Stimulated activated CD8-positive, alpha-beta memory T cell treated with anti-CD3 and anti-CD28 coated beads, Interleukin-12 subunit alpha, Interleukin-12 subunit beta, amount 100 ng/mL, for 24 hours (primary cell): ENCODE data around the gene ACSL1.
"Not testable (repeated sequence)": the region's sequence is repeated elsewhere in the genome, so short reads cannot be mapped to it uniquely, and the experiment has no call there.

Source experiments
- DNase-seq: peaks from one replicate; pipeline ENCODE4 v3.0.0-alpha.2; 2020; ENCODE audit errors: extremely low read depth

Gene ACSL1

DNA sequence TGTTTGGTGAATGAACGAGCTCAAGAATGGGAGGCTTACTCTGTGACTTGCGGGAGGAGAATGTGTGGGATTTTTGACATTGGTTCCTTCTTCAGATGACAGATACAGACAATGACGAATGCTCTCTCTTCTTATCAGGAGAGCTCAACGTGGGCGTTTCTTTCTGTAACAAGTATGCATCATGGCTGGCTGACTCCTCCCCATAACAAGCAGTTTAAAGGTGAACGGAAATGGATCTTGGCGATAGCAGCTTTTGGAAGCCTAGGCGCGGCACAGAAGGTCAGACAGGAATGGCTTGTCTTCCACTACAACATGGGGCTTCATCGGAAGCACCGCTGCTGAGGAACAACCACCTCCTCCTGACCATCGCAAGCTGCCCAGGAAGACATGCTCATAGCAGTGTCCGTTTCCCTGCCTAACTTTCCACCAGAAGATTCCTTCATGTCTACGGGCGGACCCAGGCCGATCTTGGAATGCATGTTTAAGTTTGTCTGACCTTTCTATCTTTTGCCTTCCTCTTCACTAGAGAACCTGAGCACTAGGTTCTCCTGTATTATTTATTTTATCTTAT is 18.3 kb upstream of the ACSL1 start:
- no peak for DNase-seq

DNA sequence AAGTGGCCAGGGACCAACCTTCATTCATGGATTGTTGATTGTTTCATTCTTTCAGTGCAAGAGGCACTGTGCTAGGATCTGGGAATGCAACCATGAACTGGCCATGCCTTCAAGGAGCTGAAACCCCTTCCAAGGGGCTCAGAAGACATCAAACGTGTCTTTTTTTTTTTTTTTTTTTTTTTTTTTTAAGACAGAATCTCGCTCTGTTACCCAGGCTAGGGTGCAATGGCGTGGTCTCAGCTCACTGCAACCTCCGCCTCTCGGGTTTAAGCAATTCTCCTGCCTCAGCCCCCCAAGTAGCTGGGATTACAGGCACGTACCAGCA is 13.3 kb upstream of the ACSL1 start:
- not testable (repeated sequence) for DNase-seq

DNA sequence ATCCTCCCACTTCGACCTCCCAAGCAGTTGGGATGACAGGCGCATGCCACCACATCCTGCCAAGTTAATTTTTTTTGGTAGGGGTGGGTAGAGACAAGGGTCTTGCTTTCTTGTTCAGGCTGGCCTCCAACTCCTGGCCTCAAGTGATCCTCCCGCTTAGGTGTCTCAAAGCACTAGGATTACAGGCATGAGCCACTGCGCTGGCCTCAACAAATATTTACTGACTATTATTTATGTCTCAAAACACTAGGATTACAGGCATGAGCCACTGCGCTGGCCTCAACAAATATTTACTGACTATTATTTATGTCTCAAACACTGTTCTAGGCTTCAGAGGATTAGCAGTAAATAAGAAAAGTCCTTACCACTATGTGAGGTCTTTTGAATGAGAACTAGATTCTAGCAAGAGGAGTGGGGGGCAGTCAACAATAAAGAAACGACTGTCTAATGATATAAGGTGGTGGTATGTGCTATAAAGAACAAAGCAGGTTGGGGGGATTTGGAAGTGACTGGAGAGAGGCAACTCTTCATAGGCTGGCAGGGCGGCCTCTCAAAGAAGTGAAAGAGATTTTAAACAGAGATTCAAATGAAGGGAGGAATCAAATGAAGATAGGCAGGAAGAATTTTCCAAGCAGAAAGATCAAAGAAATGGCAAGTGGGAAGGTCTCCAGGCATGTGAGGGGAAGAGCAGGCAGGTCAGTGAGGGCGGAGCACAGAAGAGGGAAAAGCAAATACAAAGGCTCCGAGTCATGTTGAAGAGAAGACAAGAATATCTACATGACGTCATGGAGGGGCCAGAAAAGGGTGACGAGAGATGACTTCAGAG is 12.7 kb upstream of the ACSL1 start:
- no peak for DNase-seq

DNA sequence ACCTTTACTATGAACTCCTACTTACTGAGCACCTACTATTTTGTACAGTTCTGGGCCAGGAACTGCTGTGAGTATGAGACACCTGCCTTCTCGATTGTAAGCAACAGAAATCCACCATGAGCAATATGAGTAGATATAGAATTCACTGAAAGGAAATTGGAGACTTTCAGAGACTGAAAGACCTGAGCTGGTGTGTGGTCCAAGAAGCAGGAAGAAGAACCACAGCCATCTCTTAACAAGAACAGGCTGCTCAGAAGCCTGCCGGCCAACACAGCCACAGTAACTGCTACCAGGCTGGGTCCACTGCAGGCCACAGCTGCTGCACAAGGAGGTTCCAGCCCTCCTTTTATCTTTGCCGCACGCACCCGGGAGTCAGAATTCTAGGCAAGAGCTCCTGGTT is 10.8 kb upstream of the ACSL1 start:
- no peak for DNase-seq

DNA sequence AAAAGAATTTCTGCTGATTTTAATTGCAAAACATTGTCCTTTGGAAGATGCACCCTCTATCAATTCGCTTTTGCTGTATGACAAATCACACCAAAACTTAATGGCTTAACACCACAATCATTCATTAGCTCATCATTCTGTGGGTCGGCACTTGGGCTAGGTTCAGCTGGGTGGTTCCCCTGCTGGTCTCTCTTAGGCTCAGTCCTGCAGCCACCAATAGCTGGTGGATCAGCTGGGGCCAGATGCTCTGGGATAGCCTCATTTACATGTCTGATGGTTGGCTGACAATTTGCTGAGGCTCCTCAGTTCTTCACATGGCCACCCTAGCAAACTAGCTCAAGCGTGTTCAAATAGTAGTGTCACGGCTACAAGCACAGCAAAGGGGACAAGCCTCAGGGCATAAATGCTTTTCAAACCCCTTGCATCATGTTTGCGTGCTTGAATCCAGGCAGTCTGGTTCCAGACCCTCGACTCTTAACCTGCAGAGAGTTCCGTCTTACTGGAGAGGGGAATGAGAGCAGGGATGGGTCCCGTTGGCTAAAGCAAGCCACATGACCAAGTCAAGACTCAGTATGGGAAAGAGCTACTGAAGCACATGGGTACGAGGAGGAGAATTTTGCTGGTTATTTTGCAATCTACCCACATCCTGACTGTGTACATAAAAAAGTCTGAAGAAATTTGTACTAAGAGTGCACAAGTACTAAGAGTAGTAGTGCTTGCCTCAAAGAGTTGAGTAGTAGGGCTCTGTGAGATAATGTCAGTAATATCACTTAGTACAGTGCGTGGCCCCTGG is 7.5 kb upstream of the ACSL1 start:
- no peak for DNase-seq

DNA sequence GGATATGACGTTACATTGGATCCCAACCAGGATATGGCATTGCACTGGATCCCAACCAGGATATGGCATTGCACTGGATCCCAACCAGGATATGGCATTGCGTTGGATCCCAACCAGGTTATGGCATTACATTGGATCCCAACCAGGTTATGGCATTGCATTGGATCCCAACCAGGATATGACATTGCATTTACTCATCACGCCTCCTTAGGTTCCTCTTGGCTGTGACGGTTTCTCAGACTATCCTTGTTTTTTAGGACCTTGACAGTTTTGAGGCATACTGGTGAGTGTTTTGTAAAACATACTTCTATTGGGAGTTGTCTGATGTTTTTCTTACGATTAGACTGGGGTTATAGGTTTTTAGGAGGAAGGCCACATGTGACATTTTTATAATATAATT is 5.4 kb upstream of the ACSL1 start:
- no peak for DNase-seq

DNA sequence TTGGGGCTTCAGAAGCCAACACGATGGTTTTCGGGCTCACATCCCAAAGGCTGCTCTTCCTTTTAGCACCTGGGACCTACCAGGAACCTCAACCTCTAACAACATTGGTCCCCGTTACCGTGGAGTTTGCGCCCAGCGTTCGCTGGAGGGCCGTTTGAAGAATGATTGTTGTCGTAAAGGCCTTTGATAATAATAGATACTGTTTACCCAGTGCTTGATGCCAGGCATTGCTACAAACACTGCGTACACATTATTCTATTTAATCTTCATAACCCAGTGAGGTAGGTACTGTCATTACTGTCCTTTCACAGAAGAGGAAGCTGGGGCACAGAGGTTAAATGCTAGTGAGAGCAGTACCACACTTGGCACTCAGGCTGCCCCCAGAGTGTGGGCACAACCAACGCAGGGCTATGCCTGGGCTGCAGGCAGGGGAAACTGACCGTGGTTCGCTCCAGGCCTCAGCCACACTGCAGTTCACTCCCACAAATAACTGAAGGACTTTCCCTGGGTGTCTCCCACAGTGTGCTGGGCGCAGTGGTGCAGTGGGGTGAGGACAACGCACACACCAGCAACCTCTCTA is 1.0 kb upstream of the ACSL1 start:
- no peak for DNase-seq

DNA sequence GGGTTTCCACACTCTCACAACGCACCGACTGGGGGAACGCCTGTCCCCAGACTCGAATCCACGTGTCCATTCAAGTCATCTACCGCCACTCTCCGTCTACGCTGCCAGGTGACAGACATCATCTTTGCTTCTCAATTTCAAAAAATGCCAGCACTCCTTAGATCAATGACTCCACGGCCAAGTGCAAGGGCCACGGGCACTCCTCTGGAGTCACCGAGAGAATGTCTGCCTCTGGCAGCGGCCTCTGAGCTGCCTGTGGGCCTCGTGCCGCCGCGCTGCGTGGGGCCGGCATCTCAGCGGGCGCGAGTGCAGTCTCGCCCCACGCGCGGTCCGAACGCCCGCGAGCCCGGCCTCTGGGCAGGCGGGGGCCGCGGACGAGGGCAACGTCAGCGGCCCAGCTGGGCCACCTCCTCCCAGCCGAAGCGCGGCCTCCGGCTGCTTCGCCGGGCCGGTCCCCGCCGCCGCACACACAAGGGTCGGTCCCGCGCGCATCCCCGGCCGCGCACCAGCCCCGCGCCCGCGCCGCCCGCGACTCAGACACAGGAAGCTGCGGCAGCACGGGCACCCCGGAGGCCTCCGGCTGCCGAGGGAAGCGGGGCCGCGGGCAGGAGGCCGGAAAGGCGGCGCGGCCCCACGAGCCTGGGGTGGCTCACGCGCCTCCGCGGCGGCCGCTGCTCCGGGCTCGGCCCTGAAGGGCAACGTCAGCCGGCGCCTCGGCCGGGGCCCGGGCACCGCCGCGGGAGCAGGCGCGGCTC is 450 bp downstream of the ACSL1 start:
- DNase-seq = no peak

DNA sequence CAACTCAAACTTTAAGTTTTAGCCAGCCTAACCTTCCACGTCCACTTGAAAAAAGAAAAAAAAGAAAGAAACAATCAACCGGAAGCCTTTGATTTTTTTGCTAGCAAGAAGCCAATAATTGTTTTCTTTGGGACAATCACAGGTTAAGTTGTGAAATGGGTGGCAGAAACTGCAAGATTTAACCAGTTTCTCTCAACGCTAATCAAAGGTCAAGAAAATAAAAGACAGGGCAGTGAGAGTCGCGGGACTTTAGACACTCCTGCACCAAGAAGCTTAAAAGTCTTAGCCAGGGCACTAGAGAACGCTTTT is 1.0 kb downstream of the ACSL1 start:
- DNase-seq = no peak

DNA sequence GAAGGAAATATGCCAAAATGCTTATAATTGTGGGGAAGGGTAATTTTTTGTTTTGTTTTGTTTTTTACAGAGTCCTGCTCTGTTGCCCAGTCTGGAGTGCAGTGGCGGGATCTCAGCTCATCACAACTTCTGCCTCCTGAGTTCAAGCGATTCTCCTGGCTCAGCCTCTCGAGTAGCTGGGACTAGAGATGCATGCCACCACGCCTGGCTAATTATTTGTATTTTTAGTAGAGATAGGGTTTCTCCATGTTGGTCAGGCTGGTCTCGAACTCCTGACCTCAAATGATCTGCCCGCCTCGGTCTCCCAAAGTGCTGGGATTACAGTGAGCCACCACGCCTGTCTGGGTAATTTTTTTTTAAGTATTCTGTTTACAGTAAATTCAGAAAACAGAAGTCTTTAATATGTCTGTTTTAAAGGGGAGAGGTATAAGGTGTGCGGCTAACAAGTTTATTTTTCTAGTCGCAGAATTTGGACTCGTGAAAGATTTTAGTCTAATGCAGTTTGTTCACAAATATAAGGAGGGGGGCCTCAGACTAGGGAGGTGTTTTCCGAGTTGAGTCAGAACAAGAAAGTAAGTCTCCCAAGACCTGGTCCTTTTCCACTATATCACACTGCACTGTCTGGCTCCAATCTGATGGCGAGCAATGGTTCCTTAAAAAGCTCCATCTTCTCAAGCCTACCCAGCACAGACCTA is 1.5 kb downstream of the ACSL1 start:
- no peak for DNase-seq

DNA sequence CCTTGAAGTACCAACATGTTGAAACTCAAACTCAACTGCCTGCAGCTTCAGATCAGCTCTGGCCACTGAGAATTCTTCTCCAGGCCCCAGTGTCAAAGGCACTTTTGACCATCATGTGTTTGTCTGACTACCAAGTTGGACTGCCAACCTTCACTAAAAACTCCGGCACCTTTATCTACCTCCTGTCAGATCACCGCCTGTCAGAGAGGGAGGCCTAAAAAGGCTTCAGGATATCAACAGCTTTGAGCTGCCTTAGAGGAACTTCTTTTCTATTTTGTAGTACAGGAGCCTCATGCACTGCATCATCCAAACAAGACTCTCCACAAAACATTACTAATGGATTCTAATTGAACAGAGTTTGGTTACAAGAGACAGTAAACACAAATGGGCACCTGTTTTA is 2.8 kb downstream of the ACSL1 start:
- DNase-seq = no peak

DNA sequence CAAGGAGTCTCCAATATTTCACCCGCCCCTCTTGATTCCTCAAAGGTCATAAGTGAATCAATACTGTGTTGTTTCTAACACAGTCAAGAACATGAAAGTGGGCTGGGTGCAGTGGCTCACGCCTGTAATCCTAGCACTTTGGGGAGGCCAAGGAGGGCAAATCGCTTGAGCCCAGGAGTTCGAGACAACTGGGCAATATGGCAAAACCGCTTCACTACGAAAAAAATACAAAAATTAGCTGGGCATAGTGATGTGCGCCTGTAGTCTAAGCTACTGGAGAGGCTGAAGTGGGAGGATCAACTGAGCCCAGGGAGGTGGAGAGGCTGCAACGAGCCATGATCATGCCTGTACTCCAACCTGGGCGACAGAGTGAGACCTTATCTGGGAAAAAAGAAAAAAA is 3.4 kb downstream of the ACSL1 start:
- DNase-seq = no peak

DNA sequence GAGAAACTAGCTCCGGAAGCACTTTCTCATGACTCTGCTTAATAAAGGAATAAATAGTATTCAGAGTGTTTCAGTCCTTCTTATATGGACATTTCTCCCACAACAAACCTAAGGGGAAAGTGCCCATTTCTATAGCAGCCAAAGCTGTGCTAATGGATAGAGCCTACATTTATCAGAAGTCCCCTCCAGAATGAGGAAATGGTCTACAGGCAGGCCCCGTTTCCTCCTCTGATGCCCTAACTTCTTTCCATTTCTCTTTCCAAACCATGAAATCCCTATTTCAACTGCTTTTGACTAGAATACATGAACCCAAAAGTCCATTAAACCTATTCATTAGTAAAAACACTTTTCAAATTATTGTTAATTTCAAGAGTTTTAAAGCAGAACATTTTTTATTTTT is 4.5 kb downstream of the ACSL1 start:
- no peak for DNase-seq

DNA sequence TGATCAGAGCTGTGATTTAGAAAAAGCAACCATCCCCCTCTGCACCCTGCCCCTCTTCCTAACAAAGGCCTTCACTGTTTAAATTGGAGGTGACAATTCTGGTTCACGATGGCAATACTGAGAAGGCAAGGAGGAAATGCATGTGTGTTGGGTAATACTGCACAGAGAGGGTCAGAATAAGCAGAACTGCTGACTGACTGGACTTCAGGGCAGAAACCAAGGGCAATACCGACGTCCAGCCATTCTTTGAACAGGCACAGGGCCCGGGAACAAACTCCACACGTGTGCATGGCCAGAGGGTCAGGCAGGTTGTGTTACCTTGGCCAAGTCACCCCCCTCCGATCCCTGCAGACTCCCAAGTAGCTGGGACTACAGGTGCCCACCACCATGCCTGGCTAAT is 6.0 kb downstream of the ACSL1 start:
- no peak for DNase-seq

DNA sequence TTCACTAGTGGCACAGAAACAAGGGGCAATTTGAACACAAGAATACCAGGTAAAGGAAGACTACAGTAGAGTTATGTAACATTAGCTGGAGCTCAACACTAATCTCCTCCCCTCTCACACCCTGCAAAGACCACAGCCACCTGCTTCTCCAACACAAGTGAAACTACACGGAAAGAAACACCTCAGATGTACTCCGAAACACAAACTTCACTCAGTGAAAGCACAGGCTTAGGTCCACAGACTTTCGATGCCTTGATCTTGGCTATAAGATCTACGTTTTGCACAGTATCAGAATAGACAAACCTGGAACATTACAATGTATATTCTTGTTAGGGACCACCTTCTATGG is 7.6 kb downstream of the ACSL1 start:
- no peak for DNase-seq

DNA sequence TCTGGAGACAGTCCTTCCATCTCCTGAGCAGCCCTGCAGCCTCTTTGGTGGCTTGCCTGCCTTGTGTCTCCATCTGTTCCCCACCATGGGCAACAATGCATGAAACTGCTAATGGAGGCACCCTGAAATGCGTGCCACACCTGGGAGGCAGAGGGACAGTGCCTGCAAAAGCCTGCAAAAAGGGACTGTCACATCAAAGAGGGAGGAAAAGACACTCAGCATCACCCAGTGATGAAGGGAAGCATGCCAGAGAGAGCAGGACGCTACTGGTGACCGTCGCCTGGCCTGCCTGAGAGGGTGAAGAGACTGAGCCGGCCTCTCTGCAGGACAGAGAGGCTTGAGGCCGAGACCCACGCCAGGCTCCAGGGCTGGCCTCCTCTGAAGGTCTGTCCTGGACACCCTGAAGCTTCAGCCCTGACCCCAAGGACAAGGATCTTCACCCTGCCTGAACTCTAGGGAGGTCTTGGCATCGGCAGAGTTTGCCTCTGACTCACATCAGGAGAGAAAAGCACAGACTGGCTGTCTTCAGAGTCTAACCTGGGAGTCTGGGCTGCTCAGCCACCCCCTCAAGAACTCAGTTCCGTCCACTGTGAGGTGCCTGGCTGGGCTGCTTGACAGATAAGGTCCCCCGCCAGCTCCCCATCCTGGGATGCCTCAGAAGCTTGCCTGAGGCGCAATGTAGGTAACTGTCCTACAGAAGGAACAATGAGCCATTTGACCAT is 8.1 kb downstream of the ACSL1 start:
- no peak for DNase-seq

DNA sequence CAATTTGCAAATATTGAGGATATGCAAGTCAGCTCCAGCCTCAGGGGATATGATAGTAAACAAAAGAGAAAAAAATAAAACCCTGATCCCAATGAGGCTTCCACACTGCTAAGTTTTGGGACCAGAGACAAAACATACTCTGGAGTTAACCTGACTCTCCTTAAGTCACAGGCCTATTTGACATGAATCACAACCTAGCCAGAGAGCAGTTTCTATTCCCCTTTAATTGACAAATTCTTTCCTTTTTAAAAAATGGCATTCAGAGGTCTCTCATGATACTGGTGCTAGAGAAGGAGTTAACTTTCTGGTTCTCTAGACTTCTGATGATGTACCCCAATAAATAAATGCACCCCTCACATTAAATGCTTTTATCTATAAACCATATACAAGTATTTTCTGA is 8.8 kb downstream of the ACSL1 start:
- DNase-seq = no peak

DNA sequence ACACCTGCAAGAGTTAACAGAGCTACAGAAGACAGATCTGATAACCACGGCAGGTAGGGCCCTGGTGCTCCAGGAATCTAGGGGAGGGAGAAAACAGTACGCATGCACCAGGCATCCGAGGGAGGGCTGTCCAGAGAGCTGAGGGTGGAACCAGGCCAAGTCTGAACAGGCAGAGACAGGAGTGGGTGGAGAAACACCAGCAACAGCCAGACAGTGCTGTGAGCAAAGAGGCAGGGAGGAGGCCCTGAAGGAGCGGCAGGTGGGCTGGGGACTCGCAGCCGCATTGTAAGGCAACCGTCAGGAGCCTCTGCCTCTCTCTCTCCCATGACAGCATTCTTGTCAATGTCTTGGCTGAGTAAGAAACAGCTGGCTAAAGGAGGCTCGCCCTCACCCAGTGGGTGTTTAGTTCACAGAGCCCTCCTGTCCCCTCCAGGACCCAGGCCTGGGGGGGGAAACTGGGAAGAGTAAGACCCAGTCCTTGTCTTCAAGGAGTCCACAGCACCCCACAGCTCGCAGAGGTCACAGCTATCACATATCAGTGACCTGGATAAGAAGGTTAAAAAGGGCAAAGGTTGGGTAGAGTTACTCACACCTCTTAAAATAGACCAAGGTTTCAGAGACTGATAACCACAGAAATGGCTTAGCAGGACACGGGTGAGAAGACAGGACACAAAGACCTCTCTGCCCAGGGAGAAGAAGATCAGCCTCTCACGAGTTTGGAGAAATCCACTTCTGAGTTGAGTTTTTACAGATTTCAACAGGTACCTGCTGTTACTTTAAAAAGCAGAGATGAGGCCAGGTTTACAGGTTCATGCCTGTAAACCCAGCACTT is 10.5 kb downstream of the ACSL1 start:
- no peak for DNase-seq

DNA sequence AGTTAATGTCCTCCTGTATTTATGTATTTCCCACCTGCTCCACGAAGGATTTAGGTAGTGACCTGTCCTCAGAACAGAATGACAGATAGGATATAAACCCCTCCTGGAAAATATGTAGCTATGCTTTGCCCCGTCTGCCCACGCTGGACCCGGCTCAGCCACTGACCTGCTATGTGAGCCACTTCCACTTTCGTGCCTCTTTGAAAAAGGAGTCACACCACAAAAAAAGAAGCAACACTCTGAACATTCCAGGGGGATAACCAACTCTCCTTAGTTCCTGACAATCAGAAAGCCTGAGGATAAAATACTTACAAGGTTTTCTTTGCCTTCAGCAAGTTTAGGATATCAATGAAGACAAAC is 11.1 kb downstream of the ACSL1 start:
- no peak for DNase-seq

DNA sequence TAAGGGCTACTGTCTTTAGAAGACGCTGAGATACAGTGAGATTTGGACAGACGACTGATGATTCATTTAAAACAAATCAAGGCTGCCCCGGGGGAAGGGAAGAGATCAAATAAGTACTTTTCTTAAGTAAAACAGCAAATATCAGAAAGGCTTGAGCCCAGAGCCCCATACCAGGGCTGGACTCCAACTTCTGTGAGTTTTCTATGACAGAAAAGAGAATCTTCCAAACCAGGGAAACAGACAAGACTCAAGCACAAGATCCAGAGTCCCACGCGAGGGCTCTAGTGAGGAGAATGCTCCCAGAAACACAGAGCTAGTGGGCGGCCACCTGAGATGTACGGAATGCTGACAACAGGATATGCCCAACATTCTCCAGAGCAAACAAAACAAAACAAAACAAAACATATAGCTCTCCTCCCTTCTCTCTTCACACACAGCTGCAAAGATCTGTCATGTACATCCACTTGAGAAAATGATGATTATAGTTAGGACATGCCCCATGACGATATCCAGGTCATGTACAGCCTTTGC is 13.1 kb downstream of the ACSL1 start:
- no peak for DNase-seq
